ENCODE results near the gene CYP3A7.
"Not testable (repeated sequence)": the region's sequence is repeated elsewhere in the genome, so short reads cannot be mapped to it uniquely, and the experiment has no call there.

The CYP3A7 gene

DNA sequence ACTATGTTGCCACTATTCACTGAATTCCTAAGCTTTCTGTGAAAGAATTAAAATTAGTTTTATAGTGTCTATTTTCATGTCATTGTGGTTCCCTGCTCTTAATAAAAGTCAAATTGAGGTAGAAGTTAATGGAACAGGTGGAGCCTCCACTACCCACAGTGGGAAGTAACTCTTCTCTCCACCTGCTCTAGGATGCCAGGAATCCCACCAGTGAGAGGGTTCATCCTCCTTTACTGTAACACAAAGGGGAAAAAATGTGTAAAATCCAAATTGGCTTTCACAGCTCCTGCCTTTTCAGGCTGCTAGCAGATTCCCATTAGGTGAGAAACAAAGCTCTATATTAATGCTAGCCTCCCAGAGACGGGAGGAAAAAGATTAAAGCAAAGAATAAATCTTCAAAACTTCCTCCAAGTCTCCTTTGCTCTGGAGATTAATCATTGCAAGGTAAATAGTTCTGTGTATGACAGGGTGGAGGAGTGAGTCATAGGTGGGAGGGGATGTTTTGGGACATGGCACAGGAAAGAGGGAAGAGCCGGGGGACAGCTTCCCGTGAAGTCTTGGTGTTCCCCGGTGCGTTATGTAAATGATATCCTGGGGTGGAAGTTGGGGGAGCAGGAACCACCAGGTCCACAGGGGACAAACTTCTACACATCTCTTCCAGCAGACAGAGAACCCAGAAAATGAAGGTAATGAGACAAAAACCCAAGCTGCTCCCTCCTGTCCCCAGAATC lies 16.5 kb upstream of the CYP3A7 start:
- 34% methylated on average over 4 of the region's 5 CpGs for WGBS

DNA sequence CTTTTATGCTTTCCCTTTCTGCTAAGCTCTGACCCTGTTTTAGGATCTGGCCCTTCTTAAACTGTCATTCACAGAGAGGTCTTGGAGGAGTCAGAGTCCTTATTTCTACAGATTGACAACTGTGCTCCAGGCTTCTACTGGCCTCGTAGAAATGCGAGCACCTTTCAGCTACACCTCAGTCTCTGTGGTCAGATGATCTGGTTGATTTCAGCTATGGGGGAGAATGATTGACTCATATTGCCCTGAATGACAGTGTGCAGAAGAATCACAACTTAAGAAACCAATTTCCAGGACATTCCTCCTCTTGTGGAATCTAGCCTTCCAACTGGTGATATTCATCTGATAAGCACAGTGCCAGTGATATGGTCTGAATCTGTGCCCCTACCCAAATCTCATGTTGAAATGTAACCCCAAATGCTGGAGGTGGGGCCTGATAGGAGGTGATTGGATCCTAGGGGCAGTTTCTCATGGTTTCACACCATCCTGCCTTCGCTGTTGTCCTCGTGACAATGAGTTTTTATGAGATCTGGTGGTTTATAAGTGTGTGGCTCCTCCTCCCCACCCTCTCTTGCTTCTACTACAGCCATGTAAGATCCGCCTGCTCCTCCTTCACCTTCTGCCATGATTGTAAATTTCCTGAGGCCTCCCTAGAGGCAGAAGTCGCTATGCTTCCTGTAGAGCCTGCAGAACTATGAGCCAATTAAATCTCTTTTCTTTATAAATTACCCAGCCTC lies 14.0 kb upstream of the CYP3A7 start:
- Histone ChIP-seq H3K79me1 (replicated peaks; ENCODE audit: low read length, poor library complexity, severe bottlenecking) (no peaks in the 10 kb centered on the region), H3K9ac (ENCODE audit: low read length) (no peak overlapping the region), H3K4me3 (ENCODE audit: insufficient read depth in 1 of 2, low read depth in 1 of 2, low read length in 2 of 2) (no peak overlapping the region), H3K9me3 (ENCODE audit: control insufficient read depth, low read length) (no peaks in the 10 kb centered on the region), H2BK5ac (ENCODE audit: low read depth, low read length, poor library complexity, severe bottlenecking) (no peak overlapping the region), H3K14ac (ENCODE audit: low read length in 2 of 2) (no peak overlapping the region), H2AK5ac (ENCODE audit: low read length, severe bottlenecking) (no peak overlapping the region), H3K36me3 (ENCODE audit: control insufficient read depth in 1 of 2, insufficient read depth in 2 of 2, low read depth in 1 of 2, low read length in 2 of 2) (no peaks in the 10 kb centered on the region), H3K18ac (ENCODE audit: low read depth in 1 of 2, low read length in 2 of 2) (peak overlapping the region in 1 of 2 experiments; percentile 11), H4K8ac (ENCODE audit: low read length) (no peak overlapping the region), H3K27ac (ENCODE audit: low read length, poor library complexity, severe bottlenecking) (no peak overlapping the region), H4K91ac (ENCODE audit: low read length) (no peak overlapping the region), H2BK15ac (ENCODE audit: low read depth, poor library complexity, severe bottlenecking) (no peak overlapping the region), H3K4ac (ENCODE audit: low read depth in 1 of 2, low read length in 2 of 2) (no peak overlapping the region), H3K4me1 (ENCODE audit: control insufficient read depth, insufficient read depth, low read depth, low read length) (peaks cover 2% of the 10 kb centered on the region), H3K27me3 (ENCODE audit: control insufficient read depth in 1 of 2, insufficient read depth in 1 of 2, low read length in 2 of 2) (peaks cover 4% of the 10 kb centered on the region in 2 experiments), H3K23ac (ENCODE audit: low read length in 2 of 2) (no peak overlapping the region), H3K4me2 (ENCODE audit: low read length, poor library complexity, severe bottlenecking) (no peak overlapping the region), H2AFZ (ENCODE audit: low read depth, low read length) (no peak overlapping the region), H2BK120ac (ENCODE audit: low read depth, low read length) (no peak overlapping the region), H2BK12ac (ENCODE audit: low read length in 2 of 2) (no peak overlapping the region)
- WGBS: 81% methylated on average over 6 of the region's 6 CpGs
- DNase-seq: no peak

More for the DNA sequence above, 16.5 kb upstream of the CYP3A7 start:
- H3K9ac ChIP-seq (ENCODE audit: low read length); H2BK120ac ChIP-seq (ENCODE audit: low read depth, low read length); H3K27me3 ChIP-seq (ENCODE audit: control insufficient read depth in 1 of 2, insufficient read depth in 1 of 2, low read length in 2 of 2); H3K14ac ChIP-seq (ENCODE audit: low read length in 2 of 2); H2BK15ac ChIP-seq (ENCODE audit: low read depth, poor library complexity, severe bottlenecking); H3K27ac ChIP-seq (ENCODE audit: low read length, poor library complexity, severe bottlenecking); H2AFZ ChIP-seq (ENCODE audit: low read depth, low read length); H3K4me2 ChIP-seq (ENCODE audit: low read length, poor library complexity, severe bottlenecking); H3K79me1 ChIP-seq (replicated peaks; ENCODE audit: low read length, poor library complexity, severe bottlenecking); H3K4ac ChIP-seq (ENCODE audit: low read depth in 1 of 2, low read length in 2 of 2); H3K36me3 ChIP-seq (ENCODE audit: control insufficient read depth in 1 of 2, insufficient read depth in 2 of 2, low read depth in 1 of 2, low read length in 2 of 2); H3K18ac ChIP-seq (ENCODE audit: low read depth in 1 of 2, low read length in 2 of 2); H3K23ac ChIP-seq (ENCODE audit: low read length in 2 of 2); H3K4me3 ChIP-seq (ENCODE audit: insufficient read depth in 1 of 2, low read depth in 1 of 2, low read length in 2 of 2); DNase-seq; H4K8ac ChIP-seq (ENCODE audit: low read length); H4K91ac ChIP-seq (ENCODE audit: low read length); H3K4me1 ChIP-seq (ENCODE audit: control insufficient read depth, insufficient read depth, low read depth, low read length); H2AK5ac ChIP-seq (ENCODE audit: low read length, severe bottlenecking); H2BK12ac ChIP-seq (ENCODE audit: low read length in 2 of 2); H2BK5ac ChIP-seq (ENCODE audit: low read depth, low read length, poor library complexity, severe bottlenecking); H3K9me3 ChIP-seq (ENCODE audit: control insufficient read depth, low read length): not testable (repeated sequence)

DNA sequence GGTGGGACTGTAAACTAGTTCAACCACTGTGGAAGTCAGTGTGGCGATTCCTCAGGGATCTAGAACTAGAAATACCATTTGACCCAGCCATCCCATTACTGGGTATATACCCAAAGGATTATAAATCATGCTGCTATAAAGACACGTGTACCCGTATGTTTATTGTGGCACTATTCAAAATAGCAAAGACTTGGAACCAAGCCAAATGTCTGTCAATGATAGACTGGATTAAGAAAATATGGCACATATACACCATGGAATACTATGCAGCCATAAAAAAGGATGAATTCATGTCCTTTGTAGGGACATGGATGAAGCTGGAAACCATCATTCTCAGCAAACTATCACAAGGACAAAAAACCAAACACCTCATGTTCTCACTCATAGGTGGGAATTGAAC lies 11.9 kb upstream of the CYP3A7 start:
- not testable (repeated sequence) for H3K23ac ChIP-seq (ENCODE audit: low read length in 2 of 2); H2AK5ac ChIP-seq (ENCODE audit: low read length, severe bottlenecking)
- 100% methylated on average over 2 of the region's 3 CpGs for WGBS

DNA sequence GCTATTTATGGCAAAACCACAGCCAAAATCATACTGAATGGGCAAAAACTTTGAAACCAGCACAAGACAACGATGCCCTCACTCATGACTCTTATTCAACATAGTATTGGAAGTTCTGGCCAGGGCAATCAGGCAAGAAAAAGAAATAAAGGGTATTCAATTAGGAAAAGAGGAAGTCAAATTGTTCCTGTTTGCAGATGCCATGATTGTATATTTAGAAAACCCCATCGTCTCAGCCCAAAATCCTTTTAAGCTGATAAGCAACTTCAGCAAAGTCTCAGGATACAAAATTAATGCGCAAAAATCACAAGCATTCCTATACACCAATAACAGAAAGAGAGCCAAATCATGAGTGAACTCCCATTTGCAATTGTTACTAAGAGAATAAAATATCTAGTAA lies 10.4 kb upstream of the CYP3A7 start:
- H3K27me3 ChIP-seq (ENCODE audit: control insufficient read depth in 1 of 2, insufficient read depth in 1 of 2, low read length in 2 of 2); H3K4ac ChIP-seq (ENCODE audit: low read depth in 1 of 2, low read length in 2 of 2); H3K9me3 ChIP-seq (ENCODE audit: control insufficient read depth, low read length); H3K4me1 ChIP-seq (ENCODE audit: control insufficient read depth, insufficient read depth, low read depth, low read length); H3K36me3 ChIP-seq (ENCODE audit: control insufficient read depth in 1 of 2, insufficient read depth in 2 of 2, low read depth in 1 of 2, low read length in 2 of 2); H3K4me3 ChIP-seq (ENCODE audit: insufficient read depth in 1 of 2, low read depth in 1 of 2, low read length in 2 of 2); H3K9ac ChIP-seq (ENCODE audit: low read length); H3K79me1 ChIP-seq (replicated peaks; ENCODE audit: low read length, poor library complexity, severe bottlenecking); DNase-seq; H3K14ac ChIP-seq (ENCODE audit: low read length in 2 of 2); H2BK12ac ChIP-seq (ENCODE audit: low read length in 2 of 2); H2BK5ac ChIP-seq (ENCODE audit: low read depth, low read length, poor library complexity, severe bottlenecking); H3K27ac ChIP-seq (ENCODE audit: low read length, poor library complexity, severe bottlenecking); H2BK15ac ChIP-seq (ENCODE audit: low read depth, poor library complexity, severe bottlenecking); H2AK5ac ChIP-seq (ENCODE audit: low read length, severe bottlenecking); H3K23ac ChIP-seq (ENCODE audit: low read length in 2 of 2); H4K8ac ChIP-seq (ENCODE audit: low read length); H2BK120ac ChIP-seq (ENCODE audit: low read depth, low read length); H3K18ac ChIP-seq (ENCODE audit: low read depth in 1 of 2, low read length in 2 of 2); H4K91ac ChIP-seq (ENCODE audit: low read length); H3K4me2 ChIP-seq (ENCODE audit: low read length, poor library complexity, severe bottlenecking); H2AFZ ChIP-seq (ENCODE audit: low read depth, low read length): not testable (repeated sequence)
- WGBS: no CpG with 5 or more reads among the region's 3 CpGs

More for the DNA sequence above, 11.9 kb upstream of the CYP3A7 start:
- H2BK120ac ChIP-seq (ENCODE audit: low read depth, low read length); H2BK5ac ChIP-seq (ENCODE audit: low read depth, low read length, poor library complexity, severe bottlenecking); H4K8ac ChIP-seq (ENCODE audit: low read length); H3K9me3 ChIP-seq (ENCODE audit: control insufficient read depth, low read length); H3K9ac ChIP-seq (ENCODE audit: low read length); DNase-seq; H3K14ac ChIP-seq (ENCODE audit: low read length in 2 of 2); H3K4ac ChIP-seq (ENCODE audit: low read depth in 1 of 2, low read length in 2 of 2); H4K91ac ChIP-seq (ENCODE audit: low read length); H3K4me2 ChIP-seq (ENCODE audit: low read length, poor library complexity, severe bottlenecking); H3K27me3 ChIP-seq (ENCODE audit: control insufficient read depth in 1 of 2, insufficient read depth in 1 of 2, low read length in 2 of 2); H3K79me1 ChIP-seq (replicated peaks; ENCODE audit: low read length, poor library complexity, severe bottlenecking); H3K4me1 ChIP-seq (ENCODE audit: control insufficient read depth, insufficient read depth, low read depth, low read length); H2AFZ ChIP-seq (ENCODE audit: low read depth, low read length); H3K27ac ChIP-seq (ENCODE audit: low read length, poor library complexity, severe bottlenecking); H2BK12ac ChIP-seq (ENCODE audit: low read length in 2 of 2); H3K18ac ChIP-seq (ENCODE audit: low read depth in 1 of 2, low read length in 2 of 2); H2BK15ac ChIP-seq (ENCODE audit: low read depth, poor library complexity, severe bottlenecking); H3K4me3 ChIP-seq (ENCODE audit: insufficient read depth in 1 of 2, low read depth in 1 of 2, low read length in 2 of 2); H3K36me3 ChIP-seq (ENCODE audit: control insufficient read depth in 1 of 2, insufficient read depth in 2 of 2, low read depth in 1 of 2, low read length in 2 of 2): not testable (repeated sequence)
